Mucosa of descending colon (tissue), 3 donors: ENCODE data around the gene ABCG8. TPM values are rescaled to one million over a fixed set of nuclear protein-coding genes. Genes with fewer than 3 reads are reported as not detected.
"Not testable (repeated sequence)": the region's sequence is repeated elsewhere in the genome, so short reads cannot be mapped to it uniquely, and the experiment has no call there.

Experiments used
- ATAC-seq: fragments of 200-7000 bp; cut with Tn5 transposase; one replicate; pipeline ENCODE4 v1.9.1; 2020; ENCODE audit warnings: mild to moderate bottlenecking, moderate library complexity
- DNase-seq, 3 donors: peaks; one replicate each; pipeline ENCODE4 v3.0.0-alpha.2; 2020
- H3K36me3 ChIP-seq: fragments of 200-600 bp; one replicate; pipeline ENCODE4 v1.8.0; 2021; ENCODE audit warnings: low read depth, mild to moderate bottlenecking
- H3K4me1 ChIP-seq: fragments of 200-600 bp; one replicate; pipeline ENCODE4 v1.8.0; 2021; ENCODE audit warnings: low read depth, mild to moderate bottlenecking
- H3K4me3 ChIP-seq: fragments of 200-600 bp; one replicate; pipeline ENCODE4 v1.8.0; 2021; ENCODE audit warnings: mild to moderate bottlenecking
- H3K9me3 ChIP-seq: fragments of 200-600 bp; one replicate; pipeline ENCODE4 v1.8.0; 2021; ENCODE audit warnings: mild to moderate bottlenecking
- intact Hi-C, 2 donors: fragments of 100-400 bp; cut with DNase I in 1 of 2; cut with micrococcal nuclease in 1 of 2; formaldehyde crosslinking; loops; one replicate each; pipeline versions ENCODE4 v1.11.0 to v1.11.1; 2022; cut with DNase I, micrococcal nuclease
- total RNA-seq, 3 donors: library from RNA; stranded (reverse); fragmentation: NEBNext Ultra II Directional in 2 of 3; extraction: Animal tissue kit (Norgen Biotek cat#: 25700) in 2 of 3; gene quantifications; one replicate each; pipeline versions ENCODE4 v1.2.1 to v1.2.4, GENCODE V29; 2021 to 2023
- TF ChIP-seq, protein P1 (sequence below): fragments of 200-600 bp; IDR thresholded peaks from one replicate; pipeline ENCODE4 v1.8.0; 2022; ENCODE audit warnings: antibody characterized with exemption, mild to moderate bottlenecking
- donor health status: DM: no; HTN: no; CAD: no; lungs with moderate emphysema.
- donor health status: DM: no; HTN: no; CAD: no.
- donor health status: DM: no; HTN: yes; CAD: no.

Gene ABCG8
- total RNA-seq, 3 donors from 2014 or later, result 0.06 to 0.87 (median 0.49) TPM

DNA sequence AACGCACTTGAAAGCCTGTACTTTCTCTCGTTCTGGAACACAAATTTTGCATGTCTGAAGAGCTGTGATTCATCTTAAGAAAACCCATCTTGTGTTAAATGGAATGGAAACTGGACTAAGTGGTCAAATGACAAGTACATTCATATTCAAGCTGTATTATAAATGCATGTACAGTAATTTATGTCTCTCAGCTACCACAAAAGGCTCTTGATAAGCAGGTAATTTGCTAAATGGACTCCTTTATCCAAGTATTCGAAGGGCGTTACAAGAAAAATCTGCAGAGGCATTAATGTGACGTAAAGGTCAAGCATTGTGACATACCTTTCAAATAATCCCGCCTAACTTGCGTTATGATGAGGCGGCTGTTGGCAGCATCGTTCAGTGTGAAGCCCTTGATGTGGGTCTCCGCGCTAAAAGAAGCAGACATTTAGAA is 66.6 kb downstream of the ABCG8 start:
- intact Hi-C loops, result no loop called here
- H3K9me3 ChIP-seq, result no peaks in the 10 kb centered on the region
- ATAC-seq (no peak), DNase-seq (no peak)
- H3K36me3 ChIP-seq, result no peaks in the 10 kb centered on the region
- no peaks in the 10 kb centered on the region for H3K4me1 ChIP-seq
- TF ChIP-seq, protein P1, sequence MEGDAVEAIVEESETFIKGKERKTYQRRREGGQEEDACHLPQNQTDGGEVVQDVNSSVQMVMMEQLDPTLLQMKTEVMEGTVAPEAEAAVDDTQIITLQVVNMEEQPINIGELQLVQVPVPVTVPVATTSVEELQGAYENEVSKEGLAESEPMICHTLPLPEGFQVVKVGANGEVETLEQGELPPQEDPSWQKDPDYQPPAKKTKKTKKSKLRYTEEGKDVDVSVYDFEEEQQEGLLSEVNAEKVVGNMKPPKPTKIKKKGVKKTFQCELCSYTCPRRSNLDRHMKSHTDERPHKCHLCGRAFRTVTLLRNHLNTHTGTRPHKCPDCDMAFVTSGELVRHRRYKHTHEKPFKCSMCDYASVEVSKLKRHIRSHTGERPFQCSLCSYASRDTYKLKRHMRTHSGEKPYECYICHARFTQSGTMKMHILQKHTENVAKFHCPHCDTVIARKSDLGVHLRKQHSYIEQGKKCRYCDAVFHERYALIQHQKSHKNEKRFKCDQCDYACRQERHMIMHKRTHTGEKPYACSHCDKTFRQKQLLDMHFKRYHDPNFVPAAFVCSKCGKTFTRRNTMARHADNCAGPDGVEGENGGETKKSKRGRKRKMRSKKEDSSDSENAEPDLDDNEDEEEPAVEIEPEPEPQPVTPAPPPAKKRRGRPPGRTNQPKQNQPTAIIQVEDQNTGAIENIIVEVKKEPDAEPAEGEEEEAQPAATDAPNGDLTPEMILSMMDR, result no peak
- no peak overlapping the region for H3K4me3 ChIP-seq

DNA sequence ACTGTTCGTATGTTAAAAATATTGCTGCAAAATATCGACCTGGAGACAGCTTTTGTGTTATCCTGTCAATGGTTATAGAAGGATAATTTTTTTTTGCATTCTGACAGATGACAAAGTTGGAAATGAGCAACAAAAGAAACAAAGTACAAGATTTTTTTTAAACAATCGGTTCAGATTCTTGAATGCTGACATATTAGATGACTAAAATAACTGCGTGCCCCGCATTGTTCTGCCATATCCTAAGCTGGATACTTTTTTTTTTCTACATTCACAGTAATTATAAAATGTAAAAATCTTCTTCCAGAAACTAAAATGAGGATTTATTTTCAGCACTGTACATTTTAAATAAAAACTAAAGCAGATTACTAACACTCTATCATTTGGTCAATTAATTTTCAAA is 67.1 kb downstream of the ABCG8 start:
- H3K4me1 ChIP-seq, result no peaks in the 10 kb centered on the region
- intact Hi-C loops, result no loop called here
- TF ChIP-seq, protein P1, result no peak
- H3K9me3 ChIP-seq, result no peaks in the 10 kb centered on the region
- no peak overlapping the region for H3K4me3 ChIP-seq
- DNase-seq (no peak), ATAC-seq (no peak)
- H3K36me3 ChIP-seq, result no peaks in the 10 kb centered on the region

DNA sequence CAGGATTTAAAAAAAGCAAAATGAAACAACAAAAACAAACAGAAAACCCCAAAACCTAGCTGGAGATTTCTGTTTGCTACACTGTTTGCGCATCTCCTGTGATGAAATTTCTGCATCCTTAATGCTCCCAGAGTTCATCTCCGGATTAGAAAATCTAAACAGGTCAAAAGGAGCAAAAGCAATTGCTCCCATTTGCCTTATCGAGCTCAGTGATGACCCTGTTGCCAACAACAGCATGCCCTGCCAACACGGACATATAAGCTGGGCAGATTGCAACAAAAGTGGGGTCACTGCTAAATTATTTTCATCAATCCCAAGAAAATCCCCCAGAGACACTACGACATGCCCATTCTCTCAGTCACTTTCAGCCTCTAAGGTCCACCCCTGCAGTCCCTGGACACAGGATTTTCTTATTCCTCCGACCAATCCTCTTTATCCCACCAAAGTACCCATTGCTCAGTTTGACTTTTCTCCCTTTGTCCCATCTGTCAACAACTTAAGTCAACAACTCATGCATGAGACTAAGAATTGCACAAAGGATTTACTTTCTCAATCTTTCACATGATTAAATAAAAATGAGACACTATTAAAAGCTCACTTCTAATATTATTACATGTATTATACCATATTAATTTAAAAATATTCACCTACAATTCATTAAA is 67.8 kb downstream of the ABCG8 start:
- intact Hi-C loops, result no loop called here
- TF ChIP-seq, protein P1, result no peak
- ATAC-seq, result no peak
- no peaks in the 10 kb centered on the region for H3K4me1 ChIP-seq
- no peaks in the 10 kb centered on the region for H3K9me3 ChIP-seq
- H3K36me3 ChIP-seq, result no peaks in the 10 kb centered on the region
- H3K4me3 ChIP-seq, result no peak overlapping the region
- DNase-seq, result no peak

DNA sequence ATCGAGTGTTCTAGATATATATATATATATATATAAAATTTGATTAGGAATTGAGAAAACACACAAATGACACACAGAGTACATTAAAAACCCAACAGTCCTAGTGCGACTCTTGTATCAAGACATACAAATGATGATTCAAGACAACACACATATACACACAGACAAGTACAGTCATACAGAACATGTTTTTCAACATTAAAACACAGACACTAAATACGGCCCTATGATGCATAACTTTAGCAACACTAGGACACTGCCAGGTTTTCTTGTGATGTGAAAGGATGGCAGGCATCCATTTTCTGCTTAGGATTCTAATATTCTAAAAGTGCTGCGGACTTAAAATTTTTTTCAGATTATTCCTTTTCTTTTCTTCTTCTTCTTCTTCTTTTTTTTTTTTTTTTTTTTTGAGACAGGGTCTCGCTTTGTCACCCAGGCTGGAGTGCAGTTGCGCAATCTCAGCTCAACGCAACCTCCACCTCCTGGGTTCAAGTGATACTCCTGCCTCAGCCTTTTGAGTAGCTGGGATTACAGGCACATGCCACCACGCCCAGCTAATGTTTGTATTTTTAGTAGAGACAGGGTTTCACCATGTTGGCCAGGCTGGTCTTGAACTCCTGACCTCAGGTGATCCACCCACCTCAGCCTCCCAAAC is 72.5 kb downstream of the ABCG8 start:
- DNase-seq, H3K9me3 ChIP-seq, H3K4me1 ChIP-seq, ATAC-seq, intact Hi-C loops, H3K36me3 ChIP-seq, H3K4me3 ChIP-seq: not testable (repeated sequence)

DNA sequence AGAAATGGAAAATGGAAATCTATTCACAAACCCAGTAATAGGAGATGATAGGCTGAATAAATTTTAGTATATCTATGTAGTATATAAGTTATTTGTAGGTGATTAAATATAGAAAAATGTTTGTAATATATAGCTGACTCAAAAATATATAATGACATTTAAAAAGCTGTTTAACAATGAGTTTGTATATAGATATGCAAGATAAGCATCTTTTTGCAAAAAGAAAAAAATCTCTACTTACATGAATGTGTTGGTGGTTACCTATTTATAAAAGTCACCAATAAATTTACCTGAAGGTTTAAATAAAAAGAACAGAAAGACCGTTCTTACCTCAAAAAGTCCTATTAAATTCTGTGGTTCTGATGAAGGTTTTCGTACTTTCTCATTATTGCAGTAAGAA is 85.7 kb downstream of the ABCG8 start:
- no peak for ATAC-seq
- Histone ChIP-seq H3K4me3 (no peak overlapping the region), H3K36me3 (no peaks in the 10 kb centered on the region), H3K4me1 (no peaks in the 10 kb centered on the region), H3K9me3 (no peaks in the 10 kb centered on the region)
- intact Hi-C loops, result no loop called here
- DNase-seq, result no peak
- TF ChIP-seq, protein P1, result no peak

DNA sequence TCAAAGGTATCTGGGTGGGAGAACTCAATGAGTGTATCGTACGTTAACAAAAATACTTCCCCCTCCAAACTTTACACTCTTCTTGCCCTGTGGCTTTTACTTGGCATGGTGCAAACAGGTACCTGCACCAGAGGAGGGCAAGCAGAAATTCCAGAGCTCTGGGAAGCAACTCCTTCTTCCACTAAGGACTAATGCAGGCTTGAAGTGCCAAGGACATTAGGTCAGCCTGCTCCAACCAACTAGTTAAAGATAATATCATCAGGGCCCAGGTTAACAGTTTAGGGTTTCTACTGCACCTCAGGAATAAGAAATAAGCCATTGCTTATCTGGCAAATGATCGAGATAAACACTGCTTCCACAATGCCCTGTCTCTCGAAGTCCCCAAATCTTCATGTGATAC is 86.7 kb downstream of the ABCG8 start:
- intact Hi-C loops, result no loop called here
- DNase-seq, result no peak
- ATAC-seq, result no peak
- Histone ChIP-seq H3K9me3 (no peaks in the 10 kb centered on the region), H3K4me1 (no peaks in the 10 kb centered on the region), H3K36me3 (no peaks in the 10 kb centered on the region), H3K4me3 (no peak overlapping the region)
- TF ChIP-seq, protein P1, result no peak
